Esophagus squamous epithelium (tissue), 5 donors: Measurements from ENCODE around the gene SGMS2. TPM values are rescaled to one million over a fixed set of nuclear protein-coding genes. Genes with fewer than 3 reads are reported as not detected.

Experiments used
- DNase-seq: peaks from one replicate; lab custom pipeline; 2025; lab: John Stamatoyannopoulos, UW
- H3K27ac ChIP-seq, 4 donors: fragments of 200-600 bp; sonication (generic); one replicate each; pipeline ENCODE4 v1.5.1; 2016 to 2019; ENCODE audit warnings: mild to moderate bottlenecking in 1 of 4
- H3K27me3 ChIP-seq, 4 donors: fragments of 200-600 bp; sonication (generic); 1 replicate in 3 of 4; 2 replicates in 1 of 4; pipeline versions ENCODE4 v1.5.1 to v1.6.0; 2017 to 2021; ENCODE audit warnings: antibody characterized with exemption in 1 of 4
- H3K36me3 ChIP-seq, 3 donors: fragments of 200-600 bp; sonication (generic); one replicate each; pipeline ENCODE4 v1.5.1; 2016 to 2019
- H3K4me1 ChIP-seq, 3 donors: fragments of 200-600 bp; sonication (generic); one replicate each; pipeline ENCODE4 v1.5.1; 2017 to 2019
- H3K4me3 ChIP-seq, 4 donors: fragments of 200-600 bp; sonication (generic); 1 replicate in 3 of 4; 2 replicates in 1 of 4; pipeline ENCODE4 v1.5.1; 2016 to 2019; ENCODE audit warnings: mild to moderate bottlenecking in 2 of 4, moderate library complexity in 1 of 4
- H3K9me3 ChIP-seq, 3 donors: fragments of 200-600 bp; sonication (generic); one replicate each; pipeline ENCODE4 v1.5.1; 2016 to 2019
- POLR2A ChIP-seq, 4 donors: fragments of 450-650 bp; IDR thresholded peaks; one replicate each; pipeline ENCODE4 v1.6.1; 2017; ENCODE audit warnings: antibody characterized with exemption in 4 of 4, mild to moderate bottlenecking in 4 of 4, moderate library complexity in 3 of 4
- WGBS, 2 donors: methylation state at CpG; one replicate each; pipeline ENCODE4 v1.1.5; 2018; 5-methylcytosine and 5-hydroxymethylcytosine counted together
- intact Hi-C: fragments of 100-400 bp; cut with DNase I; formaldehyde crosslinking; loops from one replicate; pipeline ENCODE4 v1.15.0; 2022
- total RNA-seq, 4 donors: library from RNA; depleted of rRNA; stranded (reverse); fragments of >200 nt; gene quantifications; one replicate each; pipeline ENCODE4 v1.1.0, GENCODE V29; 2016
- TF ChIP-seq, protein P1 (sequence below), 6 experiments: fragments of 450-650 bp in 4 of 6; fragments of 200-600 bp in 2 of 6; sonication (generic) in 2 of 6; IDR thresholded peaks; one replicate each; pipeline ENCODE4 v1.5.1; 2016 to 2019; ENCODE audit warnings: antibody characterized with exemption in 6 of 6, mild to moderate bottlenecking in 4 of 6, moderate library complexity in 4 of 6
- donor health status: DM: yes; HTN: yes; CAD: no.

SGMS2 gene
- total RNA-seq, 4 donors from 2014 or later = 53.4 to 153 (median 114) TPM

DNA sequence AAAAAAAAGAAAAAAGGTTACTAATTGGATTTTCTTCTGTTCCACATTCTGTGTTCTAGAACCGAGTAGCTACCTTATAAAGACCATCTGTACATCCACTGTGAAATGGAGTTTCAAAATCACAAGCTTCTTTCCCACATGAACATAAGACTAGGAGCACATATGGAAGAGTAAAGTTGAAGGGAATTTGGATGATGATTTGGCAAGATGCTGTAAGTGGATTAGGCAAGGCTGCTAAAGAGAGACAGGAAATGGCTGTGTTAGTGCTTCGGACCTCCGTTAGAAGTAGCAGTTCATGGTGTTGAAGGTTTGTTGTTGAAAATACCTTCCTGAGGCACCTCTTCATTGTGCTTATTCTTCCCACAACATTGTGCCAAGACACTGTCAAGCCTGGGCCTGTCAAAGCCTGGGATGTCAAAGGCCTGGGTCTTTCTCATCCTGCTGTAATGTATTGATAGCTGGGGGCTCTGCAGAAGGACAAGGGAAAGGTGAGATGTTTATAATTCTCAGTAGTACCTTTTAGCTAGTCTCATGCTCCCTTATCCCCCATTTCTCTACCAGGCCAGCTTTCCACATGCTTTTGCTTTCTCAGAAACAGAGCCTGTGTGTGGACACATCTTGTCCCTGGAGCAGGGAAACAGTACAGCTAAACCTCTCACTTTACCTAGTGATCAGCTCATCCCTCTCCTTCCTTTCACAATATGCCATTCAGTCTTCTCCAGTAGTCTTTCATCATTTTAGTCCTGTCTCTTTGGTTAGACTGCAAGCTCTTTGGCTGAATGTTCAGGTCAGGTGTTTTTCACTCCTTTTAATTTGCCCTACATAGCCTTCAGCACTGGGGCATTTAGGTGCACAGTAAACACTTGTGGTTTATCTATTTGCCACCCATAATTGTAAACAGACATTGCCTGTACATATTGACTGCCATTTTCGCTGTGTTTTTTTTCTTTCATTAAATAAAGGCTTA, 68.7 kb downstream of the SGMS2 start:
- TF ChIP-seq, protein P1, sequence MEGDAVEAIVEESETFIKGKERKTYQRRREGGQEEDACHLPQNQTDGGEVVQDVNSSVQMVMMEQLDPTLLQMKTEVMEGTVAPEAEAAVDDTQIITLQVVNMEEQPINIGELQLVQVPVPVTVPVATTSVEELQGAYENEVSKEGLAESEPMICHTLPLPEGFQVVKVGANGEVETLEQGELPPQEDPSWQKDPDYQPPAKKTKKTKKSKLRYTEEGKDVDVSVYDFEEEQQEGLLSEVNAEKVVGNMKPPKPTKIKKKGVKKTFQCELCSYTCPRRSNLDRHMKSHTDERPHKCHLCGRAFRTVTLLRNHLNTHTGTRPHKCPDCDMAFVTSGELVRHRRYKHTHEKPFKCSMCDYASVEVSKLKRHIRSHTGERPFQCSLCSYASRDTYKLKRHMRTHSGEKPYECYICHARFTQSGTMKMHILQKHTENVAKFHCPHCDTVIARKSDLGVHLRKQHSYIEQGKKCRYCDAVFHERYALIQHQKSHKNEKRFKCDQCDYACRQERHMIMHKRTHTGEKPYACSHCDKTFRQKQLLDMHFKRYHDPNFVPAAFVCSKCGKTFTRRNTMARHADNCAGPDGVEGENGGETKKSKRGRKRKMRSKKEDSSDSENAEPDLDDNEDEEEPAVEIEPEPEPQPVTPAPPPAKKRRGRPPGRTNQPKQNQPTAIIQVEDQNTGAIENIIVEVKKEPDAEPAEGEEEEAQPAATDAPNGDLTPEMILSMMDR (IDR thresholded peaks at IDR 0.05) = no peak
- no peak for TF ChIP-seq POLR2A (IDR thresholded peaks at IDR 0.05)
- Histone ChIP-seq H3K4me1 (peaks cover 0 to 47% (median 18%) of the 10 kb centered on the region in 3 donors), H3K27me3 (no peaks in the 10 kb centered on the region), H3K36me3 (no peaks in the 10 kb centered on the region), H3K27ac (peak overlapping the region in 3 of 4 donors; percentile 4 to 69 (median 31)), H3K9me3 (peaks cover 0 to 9% (median 0%) of the 10 kb centered on the region in 3 donors), H3K4me3 (no peak overlapping the region)
- 48 to 52% methylated on average over 4 of the region's 4 CpGs for WGBS, 2 donors
- intact Hi-C loops = no loop called here
- DNase-seq = no peak

DNA sequence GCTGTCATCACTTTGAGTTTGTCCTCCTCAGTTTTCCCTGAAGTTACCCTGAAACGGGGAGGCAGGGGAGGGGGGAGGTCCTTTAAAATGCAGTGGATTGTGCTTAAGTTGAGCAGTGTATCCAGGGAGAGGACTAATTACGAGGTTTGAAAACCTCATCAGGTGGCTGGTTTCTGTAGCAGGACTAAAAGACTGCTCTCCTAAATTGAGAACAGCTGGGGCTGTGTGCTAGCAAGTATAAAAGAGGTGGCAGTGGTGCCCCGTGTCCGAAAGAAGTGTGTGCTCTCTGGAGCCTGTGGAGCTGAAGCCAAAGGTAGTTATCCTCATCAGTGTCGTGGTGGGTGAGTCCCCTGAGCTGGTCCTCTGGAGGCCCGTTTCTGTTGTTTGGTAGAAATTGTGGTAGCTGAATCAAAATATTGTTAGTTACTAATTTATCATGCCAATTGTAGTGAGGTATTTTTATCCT, 69.4 kb downstream of the SGMS2 start:
- Histone ChIP-seq H3K4me1 (peaks cover 0 to 47% (median 18%) of the 10 kb centered on the region in 3 donors), H3K9me3 (peaks cover 0 to 4% (median 0%) of the 10 kb centered on the region in 3 donors), H3K4me3 (no peak overlapping the region), H3K27me3 (no peaks in the 10 kb centered on the region), H3K36me3 (no peaks in the 10 kb centered on the region), H3K27ac (peak overlapping the region in 2 of 4 donors; percentile 4 to 31)
- intact Hi-C loops = no loop called here
- no peak for DNase-seq
- WGBS, 2 donors = 56 to 75% methylated on average over 6 of the region's 6 CpGs
- TF ChIP-seq, protein P1 (IDR thresholded peaks at IDR 0.05) = no peak
- no peak for TF ChIP-seq POLR2A (IDR thresholded peaks at IDR 0.05)

DNA sequence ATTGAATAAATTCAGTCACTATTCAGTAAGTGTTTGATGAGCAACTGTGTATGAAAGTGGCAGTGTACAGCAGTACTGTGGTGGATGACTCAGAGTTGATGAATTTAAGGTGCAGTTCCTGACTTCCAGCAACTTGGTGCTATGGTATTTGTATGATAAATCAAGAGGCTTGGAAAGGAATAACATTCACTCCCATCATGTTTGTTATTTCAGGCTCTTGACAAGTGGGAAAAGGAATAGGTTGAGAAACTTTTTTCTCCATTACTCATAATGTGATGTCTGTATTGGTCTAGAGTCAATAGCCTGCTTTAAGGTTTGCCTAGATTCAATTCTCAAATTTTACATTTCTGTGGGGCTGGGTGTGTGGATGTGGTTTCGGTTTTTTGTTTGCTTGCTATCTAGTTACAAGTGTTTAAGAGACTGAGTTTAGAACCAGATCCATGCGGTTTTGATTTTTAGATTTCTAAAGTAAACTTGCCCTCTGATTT, 71.5 kb downstream of the SGMS2 start:
- Histone ChIP-seq H3K9me3 (no peaks in the 10 kb centered on the region), H3K4me1 (peaks cover 0 to 51% (median 18%) of the 10 kb centered on the region in 3 donors), H3K27me3 (no peaks in the 10 kb centered on the region), H3K36me3 (no peaks in the 10 kb centered on the region), H3K27ac (peak overlapping the region; percentile 53 to 78 (median 68)), H3K4me3 (peak overlapping the region in 1 of 4 donors; percentile 31)
- 11 to 18% methylated on average over 2 of the region's 2 CpGs for WGBS, 2 donors
- TF ChIP-seq, protein P1 (IDR thresholded peaks at IDR 0.05) = no peak
- no peak for TF ChIP-seq POLR2A (IDR thresholded peaks at IDR 0.05)
- intact Hi-C loops = no loop called here
- no peak for DNase-seq

DNA sequence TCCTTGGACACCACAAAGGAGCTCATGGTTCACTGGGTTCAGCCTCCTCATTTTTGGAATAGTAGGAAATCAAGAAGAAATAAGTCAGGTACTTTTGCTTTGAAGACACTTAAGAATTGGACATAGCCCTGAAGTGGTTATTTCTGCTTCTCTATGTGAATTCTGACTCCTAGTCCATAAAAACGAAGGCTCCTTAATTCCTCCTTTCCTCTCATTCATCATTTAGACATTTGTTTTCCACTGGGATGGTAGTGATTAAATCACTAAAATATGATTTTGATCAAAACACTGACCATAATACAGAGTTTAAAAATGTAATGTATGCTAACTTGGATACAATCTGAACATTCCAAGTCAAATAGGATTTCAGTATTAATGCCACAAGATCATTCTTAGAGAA, 71.9 kb downstream of the SGMS2 start:
- intact Hi-C loops = no loop called here
- Histone ChIP-seq H3K27ac (peak overlapping the region; percentile 53 to 78 (median 68)), H3K4me1 (peaks cover 0 to 51% (median 18%) of the 10 kb centered on the region in 3 donors), H3K27me3 (no peaks in the 10 kb centered on the region), H3K4me3 (peak overlapping the region in 1 of 4 donors; percentile 31), H3K9me3 (no peaks in the 10 kb centered on the region), H3K36me3 (no peaks in the 10 kb centered on the region)
- TF ChIP-seq, protein P1 (IDR thresholded peaks at IDR 0.05) = no peak
- TF ChIP-seq POLR2A (IDR thresholded peaks at IDR 0.05) = no peak
- 17 to 35% methylated on average over 1 of the region's 1 CpG for WGBS, 2 donors
- DNase-seq = no peak

DNA sequence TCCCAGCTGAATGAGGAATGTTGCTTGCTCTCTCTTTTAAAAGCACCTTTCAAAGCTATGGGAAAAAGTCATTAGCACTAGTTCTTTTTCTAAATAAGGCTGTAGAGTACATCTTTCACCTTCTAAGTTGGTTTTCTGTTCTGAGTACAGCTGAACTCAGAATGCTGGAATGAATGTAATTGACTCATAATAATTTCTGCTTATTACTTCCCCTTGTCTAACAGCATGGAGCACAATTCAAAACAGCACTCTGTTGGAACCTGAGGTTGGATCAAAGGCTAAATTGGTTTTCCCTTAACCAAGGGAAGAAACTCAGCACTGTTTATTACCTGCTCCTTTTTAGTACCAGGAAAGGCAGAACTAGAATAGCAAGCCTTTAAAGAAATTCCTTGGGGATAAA, 73.1 kb downstream of the SGMS2 start:
- H3K36me3 ChIP-seq = peaks cover 0 to under 1% (median 0%) of the 10 kb centered on the region in 3 donors
- no peaks in the 10 kb centered on the region for H3K9me3 ChIP-seq
- peaks cover 0 to 48% (median 18%) of the 10 kb centered on the region in 3 donors for H3K4me1 ChIP-seq
- H3K4me3 ChIP-seq = no peak overlapping the region
- H3K27ac ChIP-seq = peak overlapping the region in 3 of 4 donors; percentile 21 to 78 (median 25)
- intact Hi-C loops = no loop called here
- no peaks in the 10 kb centered on the region for H3K27me3 ChIP-seq
- no peak for TF ChIP-seq POLR2A (IDR thresholded peaks at IDR 0.05)
- TF ChIP-seq, protein P1 (IDR thresholded peaks at IDR 0.05) = no peak
- no peak for DNase-seq
